Adrenal gland (tissue), 12 donors: Measurements from ENCODE around the gene TESPA1. TPM values are rescaled to one million over a fixed set of nuclear protein-coding genes. Genes with fewer than 3 reads are reported as not detected.

Source experiments
- DNase-seq, 7 donors: peaks; one replicate each; pipeline ENCODE4 v3.0.0-alpha.2; 2019 to 2020
- H3K27ac ChIP-seq, 5 donors: fragments of 200-600 bp; sonication (generic) in 4 of 5; 1 replicate in 3 of 5; 2 replicates in 2 of 5; pipeline versions ENCODE4 v1.5.1 to v1.8.0; 2016 to 2020; ENCODE audit warnings: mild to moderate bottlenecking in 1 of 5
- H3K27me3 ChIP-seq: fragments of 200-600 bp; 2 replicates; pipeline ENCODE4 v1.8.0; 2021
- H3K36me3 ChIP-seq, 2 donors: fragments of 200-600 bp; replicated peaks in 1 of 2; 1 replicate in 1 of 2; 2 replicates in 1 of 2; pipeline versions ENCODE4 v1.5.1 to v1.8.0; 2018 to 2022
- H3K4me1 ChIP-seq, 2 donors: fragments of 200-600 bp; replicated peaks in 1 of 2; 1 replicate in 1 of 2; 2 replicates in 1 of 2; pipeline versions ENCODE4 v1.5.1 to v1.8.0; 2018 to 2021
- H3K4me3 ChIP-seq, 4 donors: fragments of 200-600 bp; sonication (generic) in 3 of 4; one replicate each; pipeline ENCODE4 v1.5.1; 2016 to 2018
- H3K9me3 ChIP-seq, 3 donors: fragments of 200-600 bp; sonication (generic) in 1 of 3; replicated peaks in 1 of 3; 1 replicate in 2 of 3; 2 replicates in 1 of 3; pipeline versions ENCODE4 v1.5.1 to v1.8.0; 2016 to 2021
- CTCF ChIP-seq, 6 experiments: fragments of 450-650 bp in 4 of 6; fragments of 200-600 bp in 2 of 6; sonication (generic) in 1 of 6; IDR thresholded peaks; 1 replicate in 5 of 6; 2 replicates in 1 of 6; pipeline versions ENCODE4 v1.5.1 to v1.8.0; 2016 to 2021; ENCODE audit warnings: antibody characterized with exemption in 6 of 6, mild to moderate bottlenecking in 2 of 6, moderate library complexity in 1 of 6
- POLR2A ChIP-seq, 2 donors: fragments of 450-650 bp; IDR thresholded peaks; one replicate each; pipeline ENCODE4 v1.6.1; 2017; ENCODE audit warnings: antibody characterized with exemption in 2 of 2, mild to moderate bottlenecking in 2 of 2, moderate library complexity in 1 of 2
- WGBS, 4 donors: extraction: QIAGEN DNeasy Blood & Tissue Kit in 2 of 4; methylation state at CpG; one replicate each; pipeline versions ENCODE4 v1.1.5 to v1.1.7; 2013 to 2017; 5-methylcytosine and 5-hydroxymethylcytosine counted together
- intact Hi-C, 2 donors: fragments of 100-400 bp; cut with DNase I; formaldehyde crosslinking; loops; one replicate each; pipeline versions ENCODE4 v1.14.1 to v1.15.0; 2022 to 2023
- polyA plus RNA-seq, 3 donors: library from polyadenylated mRNA; stranded (reverse); fragments of 200-250 nt in 2 of 3; fragments of 350-450 nt in 1 of 3; fragmentation: Illumina TruSeq in 1 of 3; extraction: RNeasy Lipid Tissue Mini Kit (QIAGEN cat#74804) in 1 of 3; gene quantifications; one replicate each; pipeline ENCODE4 v1.2.3, GENCODE V29; 2013 to 2014
- total RNA-seq, 9 donors: library from RNA; depleted of rRNA in 4 of 9; stranded (reverse); fragments of >200 nt in 4 of 9; fragments of 120-200 nt in 1 of 9; fragmentation: NEBNext Ultra II Directional in 1 of 9; extraction: Animal tissue kit (Norgen Biotek cat#: 25700) in 1 of 9; gene quantifications; one replicate each; pipeline versions ENCODE4 v1.1.0 to v1.2.4, GENCODE V29; 2013 to 2023
- donor health status: healthy with polysubstance abuse.
- donor health status: Bipolar disorder and iron deficiency.
- donor health status: DM: yes; HTN: yes; CAD: no.
- donor health status: DM: no; HTN: no; CAD: no.
- donor health status: DM: no; HTN: no; CAD: no.
- donor health status: DM: yes; HTN: yes; CAD: no.

The TESPA1 gene
- total and polyA plus RNA-seq, 12 donors = 0.11 to 2.0 (median 0.23) TPM; not detected in 3

GRCh38 chr12:54959291-54960018 is 25.1 kb downstream of the TESPA1 start:
- Histone ChIP-seq H3K4me3 (no peak overlapping the region), H3K9me3 (no peaks in the 10 kb centered on the region), H3K27me3 (peaks cover 6% of the 10 kb centered on the region), H3K36me3 (no peaks in the 10 kb centered on the region), H3K27ac (no peak overlapping the region), H3K4me1 (no peaks in the 10 kb centered on the region)
- intact Hi-C loops = loop anchor here (5.0 to 10.0 kb wide), 5 partner anchors 105 to 365 kb away; partner anchors contain the start of gene MUCL1 (in 2 of the 2)
- WGBS, 4 donors = 53 to 65% (median 58%) methylated on average over 10 of the region's 10 CpGs
- DNase-seq = no peak
- TF ChIP-seq CTCF (IDR thresholded peaks at IDR 0.05) (no peak), POLR2A (IDR thresholded peaks at IDR 0.05) (no peak)

- peak; percentile 26 to 61 (median 54) for DNase-seq
- Histone ChIP-seq H3K4me3 (no peak overlapping the region), H3K4me1 (no peaks in the 10 kb centered on the region), H3K27ac (no peak overlapping the region), H3K36me3 (no peaks in the 10 kb centered on the region), H3K27me3 (peaks cover 6% of the 10 kb centered on the region), H3K9me3 (no peaks in the 10 kb centered on the region)
- WGBS, 4 donors = 80 to 98% (median 94%) methylated on average over 3 of the region's 3 CpGs
- no peak for TF ChIP-seq POLR2A (IDR thresholded peaks at IDR 0.05)
- TF ChIP-seq CTCF (IDR thresholded peaks at IDR 0.05) = peak; percentile 47 to 81 (median 74)
- intact Hi-C loops = loop anchor here (5.0 to 10.0 kb wide), 4 partner anchors 103 to 361 kb away; partner anchors contain the start of gene MUCL1 (in 2 of the 2)
Observed at GRCh38 chr12:54958048-54958658, 26.4 kb downstream of the TESPA1 start.

GRCh38 chr12:54956818-54957641 is 27.5 kb downstream of the TESPA1 start:
- no peaks in the 10 kb centered on the region for H3K4me1 ChIP-seq
- intact Hi-C loops = loop anchor here (5.0 to 10.0 kb wide), 4 partner anchors 102 to 360 kb away; partner anchors contain the start of gene MUCL1 (in 2 of the 2)
- no peaks in the 10 kb centered on the region for H3K9me3 ChIP-seq
- no peak overlapping the region for H3K4me3 ChIP-seq
- no peaks in the 10 kb centered on the region for H3K36me3 ChIP-seq
- no peak overlapping the region for H3K27ac ChIP-seq
- WGBS, 4 donors = 59 to 79% (median 70%) methylated on average over 10 of the region's 10 CpGs
- H3K27me3 ChIP-seq = peaks cover 6% of the 10 kb centered on the region
- DNase-seq = no peak
- TF ChIP-seq CTCF (IDR thresholded peaks at IDR 0.05) (no peak), POLR2A (IDR thresholded peaks at IDR 0.05) (no peak)

GRCh38 chr12:54956322-54956721 is 28.2 kb downstream of the TESPA1 start:
- no peaks in the 10 kb centered on the region for H3K9me3 ChIP-seq
- H3K4me3 ChIP-seq = no peak overlapping the region
- no peaks in the 10 kb centered on the region for H3K36me3 ChIP-seq
- no peak overlapping the region for H3K27ac ChIP-seq
- H3K27me3 ChIP-seq = peaks cover 6% of the 10 kb centered on the region
- intact Hi-C loops = loop anchor here (5.0 to 10.0 kb wide), 4 partner anchors 102 to 359 kb away; partner anchors contain the start of gene MUCL1 (in 2 of the 2)
- 30 to 54% (median 42%) methylated on average over 5 of the region's 5 CpGs for WGBS, 4 donors
- H3K4me1 ChIP-seq = no peaks in the 10 kb centered on the region
- DNase-seq = peak in 1 of 7 donors; percentile 24
- TF ChIP-seq POLR2A (IDR thresholded peaks at IDR 0.05) = no peak
- no peak for TF ChIP-seq CTCF (IDR thresholded peaks at IDR 0.05)
